K562 (cell line): Measurements from ENCODE around the gene ALOXE3. TPM values are rescaled to one million over a fixed set of nuclear protein-coding genes. Genes with fewer than 3 reads are reported as not detected.
A peak's percentile ranks its signal among the peaks of the same experiment; 100 is the strongest.

ENCODE experiments used
- ATAC-seq: fragments of 200-7000 bp; cut with Tn5 transposase; 3 replicates; pipeline ENCODE4 v1.9.1; 2020; ENCODE audit warnings: moderate library complexity
- BruUV-seq: library from RNA; stranded (reverse); fragments of 400-500 nt; replicated peaks from 2 replicates; lab custom pipeline; 2021; lab: Mats Ljungman, UMichigan
- CTCF ChIA-PET: fragments of 300-600 bp; formaldehyde crosslinking; extraction: SDS; loops from one replicate; lab custom pipeline; 2021; ENCODE audit warnings: low intra/inter-chr PET ratio; lab: Yijun Ruan, JAX
- POLR2A ChIA-PET: fragments of 300-600, 350-650 bp; sonication (Branson Sonifier 250); formaldehyde crosslinking; extraction: SDS; loops from one replicate; lab custom pipeline; 2021; ENCODE audit warnings: antibody characterized with exemption, inconsistent platforms; lab: Yijun Ruan, JAX
- DNase-seq, 4 experiments: peaks; one replicate each; pipeline versions ENCODE4 v3.0.0 to v3.0.0-alpha.2; 2011 to 2018; ENCODE audit warnings: low spot score in 3 of 4, mixed read lengths in 3 of 4; ENCODE audit errors: extremely low read depth in 1 of 4
- FAIRE-seq: peaks from 2 replicates; lab custom pipeline; 2011; peaks lifted over from hg19 to GRCh38; lab: Jason Lieb, UNC
- H2AFZ ChIP-seq: 2 replicates; pipeline ENCODE4 v1.6.0; 2011; ENCODE audit warnings: low read depth, low read length, control low read depth, inconsistent platforms
- H3K27ac ChIP-seq: fragments of 200-600 bp; 3 replicates; pipeline ENCODE4 v1.8.0; 2011; ENCODE audit warnings: low read depth, mild to moderate bottlenecking, control low read depth, inconsistent platforms, low read length, moderate library complexity, mixed read lengths; ENCODE audit errors: extremely low read depth
- H3K27me3 ChIP-seq, 2 experiments: fragments of 300-600 bp in 1 of 2; 2 replicates in 1 of 2; 3 replicates in 1 of 2; pipeline versions ENCODE4 v1.6.0 to v1.8.0; 2011; ENCODE audit warnings: inconsistent platforms in 2 of 2, low read length in 2 of 2, mild to moderate bottlenecking in 1 of 2, mixed read lengths in 1 of 2, moderate library complexity in 1 of 2; ENCODE audit not compliant: control insufficient read depth in 2 of 2, insufficient read depth in 2 of 2
- H3K36me3 ChIP-seq: fragments of 300-600 bp; 3 replicates; pipeline ENCODE4 v1.8.0; 2011; ENCODE audit warnings: mild to moderate bottlenecking, low read length, inconsistent platforms; ENCODE audit not compliant: control insufficient read depth, insufficient read depth
- H3K4me1 ChIP-seq, 2 experiments: fragments of 200-600 bp in 1 of 2; replicated peaks in 1 of 2; 2 replicates in 1 of 2; 3 replicates in 1 of 2; pipeline versions ENCODE4 v1.5.1 to v1.8.0; 2011; ENCODE audit warnings: inconsistent platforms in 2 of 2, low read length in 2 of 2, mild to moderate bottlenecking in 1 of 2, mixed read lengths in 1 of 2, moderate library complexity in 1 of 2; ENCODE audit not compliant: control insufficient read depth in 2 of 2, insufficient read depth in 2 of 2
- H3K4me2 ChIP-seq: 2 replicates; pipeline ENCODE4 v1.6.1; 2011; ENCODE audit warnings: low read length, control low read depth, inconsistent platforms, mixed read lengths; ENCODE audit not compliant: insufficient read depth
- H3K4me3 ChIP-seq: fragments of 200-600 bp; sonication (generic), shearing (Covaris generic); 2 replicates; pipeline ENCODE4 v1.5.1; 2016; ENCODE audit warnings: control low read depth, inconsistent platforms
- H3K79me2 ChIP-seq: fragments of 200-600 bp; 3 replicates; pipeline ENCODE4 v1.8.0; 2011; ENCODE audit warnings: low read length, inconsistent platforms; ENCODE audit not compliant: control insufficient read depth, insufficient read depth
- H3K9ac ChIP-seq, 2 experiments: 2 replicates each; pipeline versions ENCODE4 v1.6.0 to v1.6.1; 2011; ENCODE audit warnings: low read depth in 2 of 2, low read length in 2 of 2, control low read depth in 1 of 2, inconsistent platforms in 1 of 2, mild to moderate bottlenecking in 1 of 2, mixed read lengths in 1 of 2; ENCODE audit not compliant: insufficient read depth in 1 of 2
- H3K9me1 ChIP-seq: one replicate; pipeline ENCODE4 v1.6.0; 2011; ENCODE audit warnings: inconsistent platforms, mild to moderate bottlenecking, low read length, moderate library complexity; ENCODE audit not compliant: control insufficient read depth, insufficient read depth
- H3K9me3 ChIP-seq: replicated peaks from 2 replicates; pipeline ENCODE4 v1.5.1; 2011; ENCODE audit warnings: low read depth, low read length, inconsistent platforms; ENCODE audit not compliant: control insufficient read depth, insufficient read depth
- H4K20me1 ChIP-seq: replicated peaks from 2 replicates; pipeline ENCODE4 v1.6.1; 2011; ENCODE audit warnings: low read length, inconsistent platforms, mixed read lengths; ENCODE audit not compliant: control insufficient read depth, insufficient read depth
- CBFA2T2 ChIP-seq: fragments of 450-650 bp; conservative IDR thresholded peaks from 2 replicates; pipeline ENCODE4 v1.6.1; 2017; ENCODE audit warnings: mild to moderate bottlenecking
- CTCF ChIP-seq, 3 experiments: IDR thresholded peaks in 2 of 3; conservative IDR thresholded peaks in 1 of 3; 2 replicates each; pipeline ENCODE4 v1.5.1; 2011 to 2012; ENCODE audit warnings: low read length in 3 of 3, mild to moderate bottlenecking in 3 of 3, control low read depth in 2 of 3, improper control_type of control experiment in 1 of 3, inconsistent platforms in 1 of 3, low read depth in 1 of 3, mixed read lengths in 1 of 3, moderate library complexity in 1 of 3; ENCODE audit not compliant: insufficient read depth in 2 of 3
- DEAF1 ChIP-seq: fragments of 450-650 bp; formaldehyde crosslinking; IDR thresholded peaks from 2 replicates; pipeline ENCODE4 v1.4.0; 2020; ENCODE audit warnings: mild to moderate bottlenecking, moderate library complexity
- ERF ChIP-seq: fragments of 450-650 bp; formaldehyde crosslinking; IDR thresholded peaks from 2 replicates; pipeline ENCODE4 v1.4.0; 2020; ENCODE audit warnings: mild to moderate bottlenecking, mixed read lengths
- RAD21 ChIP-seq, 2 experiments: fragments of 250-450 bp in 1 of 2; fragments of 450-650 bp in 1 of 2; sonication (Bioruptor Pico) in 1 of 2; formaldehyde crosslinking in 1 of 2; IDR thresholded peaks in 1 of 2; conservative IDR thresholded peaks in 1 of 2; 2 replicates each; pipeline versions ENCODE4 v1.4.0 to v1.8.0; 2020 to 2022; ENCODE audit warnings: mild to moderate bottlenecking in 2 of 2, moderate library complexity in 1 of 2
- REST ChIP-seq, 2 experiments: fragments of 450-650 bp; formaldehyde crosslinking in 1 of 2; IDR thresholded peaks; 2 replicates each; pipeline versions ENCODE4 v1.4.0 to v1.6.1; 2014 to 2020; ENCODE audit warnings: mild to moderate bottlenecking in 2 of 2, borderline replicate concordance in 1 of 2, low read depth in 1 of 2
- YY1 ChIP-seq, 3 experiments: IDR thresholded peaks; 2 replicates each; pipeline ENCODE4 v1.6.1; 2011; ENCODE audit warnings: low read length in 2 of 3, mild to moderate bottlenecking in 2 of 3, moderate library complexity in 2 of 3, borderline replicate concordance in 1 of 3, control low read depth in 1 of 3, low read depth in 1 of 3; ENCODE audit not compliant: insufficient read depth in 3 of 3, insufficient replicate concordance in 2 of 3, control insufficient read depth in 1 of 3, insufficient read length in 1 of 3; ENCODE audit errors: extremely low read depth in 1 of 3
- WGBS: fragments of 100-300 bp; shearing (Covaris generic); methylation state at CpG from one replicate; pipeline ENCODE4 v1.1.6; 2016; ENCODE audit warnings: low coverage, mixed read lengths; ENCODE audit not compliant: insufficient coverage; ENCODE audit errors: missing lambda C conversion rate; 5-methylcytosine and 5-hydroxymethylcytosine counted together
- in situ Hi-C: fragments of 300-500 bp; cut with MboI; formaldehyde crosslinking; loops from 4 replicates; pipeline ENCODE4 v1.15.0; 2018; ENCODE audit warnings: inconsistent platforms, mixed read lengths
- intact Hi-C: fragments of 100-400 bp; cut with micrococcal nuclease; formaldehyde crosslinking; loops from 2 replicates; pipeline ENCODE4 v1.14.2; 2022
- polyA plus RNA-seq, 8 experiments: library from polyadenylated mRNA; depleted of rRNA in 4 of 8; stranded (reverse) in 5 of 8; unstranded in 3 of 8; fragments of >200 nt; fragmentation: Nextera tagmentation in 2 of 8; fragmentation: Illumina TruSeq in 1 of 8; extraction: Ambion mirVana in 2 of 8; extraction: Trizol in 1 of 8; gene quantifications; 2 replicates each; pipeline versions ENCODE4 v1.2.1 to v1.2.3, GENCODE V29; 2011 to 2014; ENCODE audit warnings: inconsistent platforms in 1 of 8, missing spikeins in 1 of 8
- total RNA-seq, 7 experiments: library from RNA; depleted of rRNA in 6 of 7; stranded (reverse); fragments of >200 nt in 6 of 7; fragmentation: Illumina TruSeq in 2 of 7; extraction: Trizol in 2 of 7; gene quantifications; 2 replicates each; pipeline versions ENCODE4 v1.2.1 to v1.2.3, GENCODE V29; 2011 to 2021; ENCODE audit warnings: low replicate concordance in 1 of 7

The ALOXE3 gene
- total and polyA plus RNA-seq, 9 of the 15 experiments (the other 6 are each of a cell fraction or from before 2014, with no cell fraction given): 0.04 TPM; not detected in 8

GRCh38 chr17:8060274-8060673, 58.0 kb downstream of the ALOXE3 start:
- H3K9me3 ChIP-seq: no peaks in the 10 kb centered on the region
- intact Hi-C loops: loop anchor here (2.0 kb wide), 1 partner anchor 59 kb away; the partner anchor contains the start of gene ALOXE3
- FAIRE-seq (peak; percentile 85), DNase-seq (peak; percentile 58 to 73 (median 58)), ATAC-seq (peak; percentile 46; the same call in 2 of the 3 replicates)
- 9% methylated on average over 10 of the region's 10 CpGs for WGBS
- H3K27me3 ChIP-seq: 0 out of 5 replicates have a peak, but pooled peaks cover 0 to 3% of the 10 kb centered on the region in 2 experiments
- no peaks in the 10 kb centered on the region for H3K9me1 ChIP-seq
- no peak overlapping the region for H3K27ac ChIP-seq
- 0 out of 2 replicates have a peak overlapping the region, but pooled peaks have one; percentile 4 for H2AFZ ChIP-seq
- ChIA-PET CTCF (interaction anchor here (0.5 to 3.5 kb wide), 8 partner anchors 23 to 938 kb away, joined by 3 to 18 read pairs (median 4); no protein-coding TSS in a partner anchor), POLR2A (no interaction called here)
- H4K20me1 ChIP-seq: no peaks in the 10 kb centered on the region
- no peak overlapping the region for H3K9ac ChIP-seq
- H3K36me3 ChIP-seq: no peaks in the 10 kb centered on the region
- no peak overlapping the region for H3K4me3 ChIP-seq
- in situ Hi-C loops: loop anchor here (25.0 kb wide), 2 partner anchors 727 to 927 kb away; partner anchors contain the start of gene MFSD6L
- H3K4me1 ChIP-seq: peaks cover 8% of the 10 kb centered on the region in 2 experiments; a peak in 4 of 5 replicates
- no TSS peak for BruUV-seq
- no peaks in the 10 kb centered on the region for H3K79me2 ChIP-seq
- no peak overlapping the region for H3K4me2 ChIP-seq
- TF ChIP-seq CTCF (IDR thresholded peaks at IDR 0.05 in 2 of 3, conservative IDR thresholded peaks at IDR 0.05 in 1 of 3; ENCODE audit: insufficient read depth in 2 of 3, low read depth in 1 of 3, low read length in 3 of 3) (peak; percentile 62 to 76 (median 68)), REST (IDR thresholded peaks at IDR 0.05; ENCODE audit: borderline replicate concordance) (peak; percentile 48), REST (CRISPR knock-in tag; IDR thresholded peaks at IDR 0.05; ENCODE audit: low read depth) (no peak), ERF (CRISPR knock-in tag) (no peak), YY1 (IDR thresholded peaks at IDR 0.05; ENCODE audit: borderline replicate concordance in 1 of 3, control insufficient read depth in 1 of 3, extremely low read depth in 1 of 3, insufficient read depth in 3 of 3, insufficient read length in 1 of 3, insufficient replicate concordance in 2 of 3, low read depth in 1 of 3, low read length in 2 of 3) (peak in 2 of 3 experiments; percentile 51 to 82), DEAF1 (CRISPR knock-in tag) (peak; percentile 42; the same call in 1 of the 2 replicates), CBFA2T2 (no peak), RAD21 (CRISPR knock-in tag; conservative IDR thresholded peaks at IDR 0.05 in 1 of 2, IDR thresholded peaks at IDR 0.05 in 1 of 2) (peak; percentile 68 to 76)
